Measurements from ENCODE around the gene WDR62.

WDR62 gene

GRCh38 chr19:36099166-36099785 lies 44.6 kb downstream of the WDR62 start:
- no peak overlapping the region for H3K9ac ChIP-seq (ENCODE audit: low read length in 2 of 2)
- no peaks in the 10 kb centered on the region for H3K9me3 ChIP-seq (ENCODE audit: control insufficient read depth in 2 of 2, low read length in 2 of 2)
- H3K4me3 ChIP-seq (ENCODE audit: low read length in 2 of 2): no peak overlapping the region
- no peaks in the 10 kb centered on the region for H3K27me3 ChIP-seq (ENCODE audit: control insufficient read depth in 1 of 2, insufficient read depth in 2 of 2, low read length in 2 of 2)
- no peak overlapping the region for H3K27ac ChIP-seq (ENCODE audit: low read length)
- H3K36me3 ChIP-seq (ENCODE audit: control insufficient read depth in 2 of 2, insufficient read depth in 2 of 2, low read length in 2 of 2): no peaks in the 10 kb centered on the region
- peaks cover 3% of the 10 kb centered on the region for H3K4me1 ChIP-seq (ENCODE audit: control insufficient read depth, insufficient read depth, low read length)

- Histone ChIP-seq H3K9ac (ENCODE audit: low read length in 2 of 2) (no peak overlapping the region), H3K4me3 (ENCODE audit: low read length in 2 of 2) (no peak overlapping the region), H3K9me3 (ENCODE audit: control insufficient read depth in 2 of 2, low read length in 2 of 2) (no peaks in the 10 kb centered on the region), H3K27ac (ENCODE audit: low read length) (no peak overlapping the region), H3K4me1 (ENCODE audit: control insufficient read depth, insufficient read depth, low read length) (peaks cover 3% of the 10 kb centered on the region), H3K36me3 (ENCODE audit: control insufficient read depth in 2 of 2, insufficient read depth in 2 of 2, low read length in 2 of 2) (no peaks in the 10 kb centered on the region), H3K27me3 (ENCODE audit: control insufficient read depth in 1 of 2, insufficient read depth in 2 of 2, low read length in 2 of 2) (no peaks in the 10 kb centered on the region)
Measured at GRCh38 chr19:36100476-36100875, 45.8 kb downstream of the WDR62 start.

GRCh38 chr19:36101550-36102327 lies 47.0 kb downstream of the WDR62 start:
- Histone ChIP-seq H3K4me1 (ENCODE audit: control insufficient read depth, insufficient read depth, low read length) (peaks cover 3% of the 10 kb centered on the region), H3K9me3 (ENCODE audit: control insufficient read depth in 2 of 2, low read length in 2 of 2) (no peaks in the 10 kb centered on the region), H3K9ac (ENCODE audit: low read length in 2 of 2) (no peak overlapping the region), H3K27me3 (ENCODE audit: control insufficient read depth in 1 of 2, insufficient read depth in 2 of 2, low read length in 2 of 2) (no peaks in the 10 kb centered on the region), H3K4me3 (ENCODE audit: low read length in 2 of 2) (no peak overlapping the region), H3K36me3 (ENCODE audit: control insufficient read depth in 2 of 2, insufficient read depth in 2 of 2, low read length in 2 of 2) (peaks cover 0 to under 1% of the 10 kb centered on the region in 2 donors), H3K27ac (ENCODE audit: low read length) (no peak overlapping the region)

- Histone ChIP-seq H3K27me3 (ENCODE audit: control insufficient read depth in 1 of 2, insufficient read depth in 2 of 2, low read length in 2 of 2) (no peaks in the 10 kb centered on the region), H3K36me3 (ENCODE audit: control insufficient read depth in 2 of 2, insufficient read depth in 2 of 2, low read length in 2 of 2) (peaks cover 0 to 3% of the 10 kb centered on the region in 2 donors), H3K9me3 (ENCODE audit: control insufficient read depth in 2 of 2, low read length in 2 of 2) (no peaks in the 10 kb centered on the region), H3K4me3 (ENCODE audit: low read length in 2 of 2) (no peak overlapping the region), H3K27ac (ENCODE audit: low read length) (no peak overlapping the region), H3K4me1 (ENCODE audit: control insufficient read depth, insufficient read depth, low read length) (no peaks in the 10 kb centered on the region), H3K9ac (ENCODE audit: low read length in 2 of 2) (no peak overlapping the region)
Measured at GRCh38 chr19:36103040-36103626, 48.4 kb downstream of the WDR62 start.

- Histone ChIP-seq H3K4me3 (ENCODE audit: low read length in 2 of 2) (no peak overlapping the region), H3K9me3 (ENCODE audit: control insufficient read depth in 2 of 2, low read length in 2 of 2) (no peaks in the 10 kb centered on the region), H3K36me3 (ENCODE audit: control insufficient read depth in 2 of 2, insufficient read depth in 2 of 2, low read length in 2 of 2) (peaks cover 0 to 3% of the 10 kb centered on the region in 2 donors), H3K9ac (ENCODE audit: low read length in 2 of 2) (no peak overlapping the region), H3K27ac (ENCODE audit: low read length) (no peak overlapping the region), H3K4me1 (ENCODE audit: control insufficient read depth, insufficient read depth, low read length) (no peaks in the 10 kb centered on the region), H3K27me3 (ENCODE audit: control insufficient read depth in 1 of 2, insufficient read depth in 2 of 2, low read length in 2 of 2) (no peaks in the 10 kb centered on the region)
Measured at GRCh38 chr19:36103842-36104552, 49.3 kb downstream of the WDR62 start.

GRCh38 chr19:36106441-36106840 lies 51.7 kb downstream of the WDR62 start:
- no peaks in the 10 kb centered on the region for H3K27me3 ChIP-seq (ENCODE audit: control insufficient read depth in 1 of 2, insufficient read depth in 2 of 2, low read length in 2 of 2)
- H3K36me3 ChIP-seq (ENCODE audit: control insufficient read depth in 2 of 2, insufficient read depth in 2 of 2, low read length in 2 of 2): peaks cover 3 to 4% of the 10 kb centered on the region in 2 donors
- H3K4me1 ChIP-seq (ENCODE audit: control insufficient read depth, insufficient read depth, low read length): no peaks in the 10 kb centered on the region
- no peak overlapping the region for H3K4me3 ChIP-seq (ENCODE audit: low read length in 2 of 2)
- H3K27ac ChIP-seq (ENCODE audit: low read length): no peak overlapping the region
- no peaks in the 10 kb centered on the region for H3K9me3 ChIP-seq (ENCODE audit: control insufficient read depth in 2 of 2, low read length in 2 of 2)
- H3K9ac ChIP-seq (ENCODE audit: low read length in 2 of 2): no peak overlapping the region

GRCh38 chr19:36106991-36107390 lies 52.3 kb downstream of the WDR62 start:
- H3K4me1 ChIP-seq (ENCODE audit: control insufficient read depth, insufficient read depth, low read length): no peaks in the 10 kb centered on the region
- H3K27me3 ChIP-seq (ENCODE audit: control insufficient read depth in 1 of 2, insufficient read depth in 2 of 2, low read length in 2 of 2): no peaks in the 10 kb centered on the region
- no peak overlapping the region for H3K27ac ChIP-seq (ENCODE audit: low read length)
- no peak overlapping the region for H3K4me3 ChIP-seq (ENCODE audit: low read length in 2 of 2)
- H3K9me3 ChIP-seq (ENCODE audit: control insufficient read depth in 2 of 2, low read length in 2 of 2): no peaks in the 10 kb centered on the region
- H3K36me3 ChIP-seq (ENCODE audit: control insufficient read depth in 2 of 2, insufficient read depth in 2 of 2, low read length in 2 of 2): peaks cover 3 to 6% of the 10 kb centered on the region in 2 donors
- H3K9ac ChIP-seq (ENCODE audit: low read length in 2 of 2): no peak overlapping the region

- H3K36me3 ChIP-seq (ENCODE audit: control insufficient read depth in 2 of 2, insufficient read depth in 2 of 2, low read length in 2 of 2): peaks cover 9 to 16% of the 10 kb centered on the region in 2 donors
- H3K4me1 ChIP-seq (ENCODE audit: control insufficient read depth, insufficient read depth, low read length): peaks cover 7% of the 10 kb centered on the region
- H3K27me3 ChIP-seq (ENCODE audit: control insufficient read depth in 1 of 2, insufficient read depth in 2 of 2, low read length in 2 of 2): no peaks in the 10 kb centered on the region
- H3K27ac ChIP-seq (ENCODE audit: low read length): no peak overlapping the region
- no peaks in the 10 kb centered on the region for H3K9me3 ChIP-seq (ENCODE audit: control insufficient read depth in 2 of 2, low read length in 2 of 2)
- no peak overlapping the region for H3K9ac ChIP-seq (ENCODE audit: low read length in 2 of 2)
- H3K4me3 ChIP-seq (ENCODE audit: low read length in 2 of 2): no peak overlapping the region
Measured at GRCh38 chr19:36108684-36109083, 54.0 kb downstream of the WDR62 start.

- H3K9me3 ChIP-seq (ENCODE audit: control insufficient read depth in 2 of 2, low read length in 2 of 2): no peaks in the 10 kb centered on the region
- no peak within 1 kb of the TSS for H3K27ac ChIP-seq (ENCODE audit: low read length)
- H3K4me3 ChIP-seq (ENCODE audit: low read length in 2 of 2): no peak within 1 kb of the TSS
- no peak within 1 kb of the TSS for H3K9ac ChIP-seq (ENCODE audit: low read length in 2 of 2)
- peaks cover 9 to 16% of the 10 kb centered on the region in 2 donors for H3K36me3 ChIP-seq (ENCODE audit: control insufficient read depth in 2 of 2, insufficient read depth in 2 of 2, low read length in 2 of 2)
- H3K27me3 ChIP-seq (ENCODE audit: control insufficient read depth in 1 of 2, insufficient read depth in 2 of 2, low read length in 2 of 2): no peaks in the 10 kb centered on the region
- peaks cover 20% of the 10 kb centered on the region for H3K4me1 ChIP-seq (ENCODE audit: control insufficient read depth, insufficient read depth, low read length)
Measured at GRCh38 chr19:36110487-36111199, 55.9 kb downstream of the WDR62 start, which contains the start of gene OVOL3. Gene OVOL3 (plus strand): TSS chr19:36111143. CDS start chr19:36111203, 60 bp downstream.

GRCh38 chr19:36111200-36111539 lies 56.5 kb downstream of the WDR62 start:
- no peaks in the 10 kb centered on the region for H3K9me3 ChIP-seq (ENCODE audit: control insufficient read depth in 2 of 2, low read length in 2 of 2)
- no peak overlapping the region for H3K27ac ChIP-seq (ENCODE audit: low read length)
- H3K4me3 ChIP-seq (ENCODE audit: low read length in 2 of 2): no peak overlapping the region
- peaks cover 9 to 16% of the 10 kb centered on the region in 2 donors for H3K36me3 ChIP-seq (ENCODE audit: control insufficient read depth in 2 of 2, insufficient read depth in 2 of 2, low read length in 2 of 2)
- H3K4me1 ChIP-seq (ENCODE audit: control insufficient read depth, insufficient read depth, low read length): peaks cover 24% of the 10 kb centered on the region
- H3K9ac ChIP-seq (ENCODE audit: low read length in 2 of 2): no peak overlapping the region
- no peaks in the 10 kb centered on the region for H3K27me3 ChIP-seq (ENCODE audit: control insufficient read depth in 1 of 2, insufficient read depth in 2 of 2, low read length in 2 of 2)
